GM21381 (cell line): ENCODE measurements around the gene MRS2.
"Not testable (repeated sequence)": the region's sequence is repeated elsewhere in the genome, so short reads cannot be mapped to it uniquely, and the experiment has no call there.

Experiments used
- ATAC-seq: cut with Tn5 transposase; IDR thresholded peaks from one replicate; pipeline ENCODE4 v1.9.1; 2021; ENCODE audit warnings: mild to moderate bottlenecking, moderate library complexity; ENCODE audit not compliant: unreplicated experiment

Gene MRS2

DNA sequence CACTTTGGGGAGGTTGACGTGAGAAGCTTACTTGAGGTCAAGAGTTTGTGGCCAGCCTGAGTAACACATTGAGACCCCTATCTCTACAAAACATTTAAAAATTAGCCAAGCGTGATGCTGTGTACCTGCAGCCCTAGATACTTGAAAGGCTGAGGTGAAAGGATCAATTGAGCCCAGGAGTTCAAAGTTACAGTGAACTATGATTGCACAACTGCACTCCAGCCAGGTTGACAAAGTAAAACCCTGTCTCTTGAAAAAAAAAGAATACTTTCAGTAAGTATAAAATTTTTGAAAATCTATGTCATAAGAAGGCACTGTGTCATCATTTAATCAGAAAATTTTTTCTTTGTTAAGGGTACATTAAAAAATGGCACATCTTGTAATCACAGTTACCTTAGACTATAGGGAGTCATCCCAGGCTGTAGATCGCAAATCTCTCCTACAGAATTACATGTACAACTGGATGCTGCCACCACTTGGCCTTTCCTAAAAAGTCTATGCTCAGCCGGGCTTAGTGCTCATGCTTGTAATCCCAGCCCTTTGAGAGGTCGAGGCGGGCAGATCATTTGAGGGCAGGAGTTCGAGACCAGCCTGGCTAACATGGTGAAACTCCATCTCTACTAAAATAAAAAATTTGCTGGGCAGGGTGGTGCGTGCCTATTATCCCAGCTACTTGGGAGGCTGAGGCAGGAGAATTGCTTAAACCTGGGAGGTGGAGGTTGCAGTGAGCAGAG is 17.0 kb upstream of the MRS2 start:
- peak; percentile 53 for ATAC-seq

DNA sequence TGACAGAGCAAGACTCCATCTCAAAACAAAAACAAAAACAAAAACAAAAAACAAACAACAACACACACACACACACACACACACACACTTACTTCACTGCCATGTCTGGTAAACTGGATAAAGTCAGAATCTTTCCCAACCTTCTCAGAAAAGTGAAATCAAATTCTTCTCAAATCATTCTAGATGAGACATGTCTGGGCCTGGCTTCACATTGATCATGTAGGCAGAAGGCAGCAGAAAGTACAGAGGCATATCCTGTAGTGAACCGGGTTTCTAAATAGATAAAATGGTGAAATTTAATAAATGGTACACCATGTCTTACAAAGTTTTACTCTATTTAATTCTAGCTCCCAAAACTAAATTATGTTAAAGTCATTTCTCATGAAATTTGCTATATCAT is 14.9 kb upstream of the MRS2 start:
- no peak for ATAC-seq

DNA sequence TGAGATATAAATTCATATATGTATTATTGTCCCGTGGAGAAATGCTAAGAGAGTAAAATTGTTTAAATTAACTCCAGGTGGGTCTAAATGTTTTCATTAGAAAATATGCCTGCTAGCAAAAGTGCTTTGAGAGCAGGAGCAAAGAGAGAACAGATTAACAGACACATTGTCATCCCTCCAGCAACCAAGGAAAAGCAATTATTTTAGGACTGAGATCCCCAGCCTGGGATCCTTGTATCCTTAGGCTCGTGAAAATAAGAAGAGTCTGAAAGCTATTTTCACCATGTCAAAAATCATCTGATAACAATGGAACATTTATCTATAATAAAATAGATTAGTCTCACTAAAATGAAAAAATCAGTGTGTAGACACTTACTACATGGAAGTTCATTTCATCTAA is 11.5 kb upstream of the MRS2 start:
- ATAC-seq: no peak

DNA sequence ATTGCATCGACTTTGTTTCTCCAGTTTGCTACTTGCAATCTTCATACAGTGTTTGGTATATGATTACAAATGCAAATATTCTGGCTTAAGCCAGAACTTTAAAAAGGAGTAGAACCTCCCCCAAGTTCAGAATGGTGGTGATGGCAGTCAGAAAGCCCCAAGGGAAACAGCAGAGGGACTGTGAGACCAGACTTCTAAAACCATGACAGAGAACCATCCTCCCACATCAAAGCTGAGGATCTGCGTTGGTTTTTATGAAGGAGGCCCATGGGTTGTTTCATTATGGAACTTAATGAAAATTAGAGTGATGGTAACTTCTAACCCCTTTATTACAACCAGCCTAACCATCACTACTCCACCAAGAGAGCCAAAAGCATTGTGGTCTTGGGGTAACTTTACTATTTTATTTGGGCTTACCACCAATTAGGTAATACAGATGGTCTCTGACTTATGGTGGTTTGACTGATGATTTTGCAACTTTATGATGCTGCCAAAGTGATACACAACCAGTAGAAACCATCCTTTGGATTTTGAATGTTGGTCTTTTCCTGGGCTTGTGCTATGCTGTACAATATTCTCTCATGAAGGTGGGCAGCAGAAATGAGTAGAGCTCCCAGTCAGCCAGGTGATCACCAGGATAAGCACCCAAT is 10.9 kb upstream of the MRS2 start:
- ATAC-seq: peak; percentile 88

DNA sequence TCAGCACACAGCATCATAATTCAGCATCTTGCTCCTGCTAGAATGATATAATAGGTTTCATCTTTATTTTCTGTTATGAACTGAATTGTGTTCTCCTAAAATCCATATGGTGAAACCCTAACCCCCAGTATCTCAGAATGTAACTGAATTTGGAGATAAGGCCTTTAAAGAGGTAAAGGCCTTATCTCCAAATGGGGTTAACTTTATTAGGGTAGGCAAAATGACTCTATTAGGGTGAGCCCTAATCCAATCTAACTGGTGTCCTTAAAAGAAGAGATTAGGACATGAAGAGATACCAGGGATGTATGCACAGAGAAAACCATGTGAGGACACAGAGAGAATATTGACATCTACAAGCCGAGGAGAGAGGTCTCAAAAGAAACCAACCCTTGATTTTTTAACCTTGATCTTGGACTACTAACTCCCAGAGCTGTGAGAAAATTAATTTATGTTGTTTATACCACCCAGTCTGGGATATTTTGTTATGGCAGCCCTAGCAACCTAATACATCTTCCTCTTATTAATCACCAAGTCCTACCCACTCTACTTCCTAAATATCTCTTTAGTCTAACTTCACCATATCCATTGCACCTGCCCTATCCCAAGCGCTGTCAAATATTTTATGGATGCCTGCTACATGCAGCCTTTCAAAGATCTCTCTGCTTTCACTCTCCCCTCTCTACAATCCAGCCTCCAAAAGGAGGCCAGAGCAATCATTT is 8.5 kb upstream of the MRS2 start:
- ATAC-seq: no peak

DNA sequence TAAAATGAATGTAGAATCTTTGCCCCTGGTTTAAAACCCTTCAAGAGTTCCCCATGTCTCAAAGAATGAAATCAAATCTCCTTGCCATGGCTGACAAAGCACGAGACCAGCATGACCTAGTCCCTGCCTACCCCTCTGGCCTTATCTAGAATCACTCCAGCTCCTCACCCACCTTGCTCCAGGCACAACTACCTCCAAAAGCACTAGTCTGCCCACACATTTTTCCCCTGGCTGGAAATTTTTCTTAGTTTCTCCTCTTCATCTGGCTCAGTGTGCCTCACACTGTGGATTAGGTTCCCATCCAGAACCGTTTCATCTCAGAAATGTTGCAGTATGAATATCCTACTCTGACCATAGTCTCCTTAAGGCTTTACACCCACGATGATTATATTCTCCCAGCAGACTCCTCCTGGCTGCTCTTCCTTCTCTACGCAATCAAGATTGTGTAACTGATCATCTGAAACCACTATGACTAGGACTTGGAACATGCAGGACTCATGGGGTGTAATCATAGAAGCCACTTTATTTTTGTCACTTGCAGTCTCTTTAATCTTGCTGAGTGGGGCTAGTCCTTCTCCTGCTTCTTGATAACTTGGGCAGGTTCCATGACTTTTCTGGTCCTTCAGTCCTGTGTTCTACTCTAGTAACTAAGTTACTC is 7.8 kb upstream of the MRS2 start:
- ATAC-seq: no peak

DNA sequence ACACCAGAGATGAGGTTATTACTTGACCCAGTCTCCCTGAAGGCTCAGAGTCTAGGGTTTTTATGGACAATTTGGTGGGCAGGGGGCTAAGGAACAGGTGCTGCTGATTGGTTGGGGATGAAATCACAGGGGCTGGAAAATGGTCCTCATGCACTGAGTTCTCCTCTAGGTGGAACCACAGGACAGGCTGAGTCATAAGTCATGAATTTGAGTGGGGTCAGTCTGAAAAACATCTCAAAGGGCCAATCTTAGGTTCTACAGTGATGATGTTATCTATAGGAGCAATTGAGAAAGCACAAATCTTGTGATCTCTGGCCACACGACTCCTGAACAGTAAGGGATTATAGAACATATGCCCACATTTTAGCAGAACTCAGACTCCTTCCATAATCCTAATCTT is 5.9 kb upstream of the MRS2 start:
- no peak for ATAC-seq

DNA sequence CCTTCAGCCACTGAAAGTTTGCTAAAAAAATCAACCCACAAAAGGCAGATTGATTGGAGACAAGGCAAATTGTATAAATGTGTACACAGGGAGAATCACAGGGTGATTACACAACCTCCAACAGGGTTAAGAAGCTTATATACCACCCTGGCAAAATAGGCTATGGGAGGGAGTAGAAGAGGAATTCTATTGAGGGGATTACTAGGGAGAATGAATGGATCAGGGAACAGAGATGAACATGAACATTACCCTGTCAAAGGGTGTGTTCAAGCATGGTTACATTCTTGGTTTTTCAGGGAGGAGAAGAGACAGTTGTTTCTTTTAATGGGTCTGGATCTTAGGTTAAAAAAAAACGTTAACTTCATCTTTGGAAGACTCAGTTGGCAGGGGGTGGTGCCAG is 5.1 kb upstream of the MRS2 start:
- ATAC-seq: no peak

DNA sequence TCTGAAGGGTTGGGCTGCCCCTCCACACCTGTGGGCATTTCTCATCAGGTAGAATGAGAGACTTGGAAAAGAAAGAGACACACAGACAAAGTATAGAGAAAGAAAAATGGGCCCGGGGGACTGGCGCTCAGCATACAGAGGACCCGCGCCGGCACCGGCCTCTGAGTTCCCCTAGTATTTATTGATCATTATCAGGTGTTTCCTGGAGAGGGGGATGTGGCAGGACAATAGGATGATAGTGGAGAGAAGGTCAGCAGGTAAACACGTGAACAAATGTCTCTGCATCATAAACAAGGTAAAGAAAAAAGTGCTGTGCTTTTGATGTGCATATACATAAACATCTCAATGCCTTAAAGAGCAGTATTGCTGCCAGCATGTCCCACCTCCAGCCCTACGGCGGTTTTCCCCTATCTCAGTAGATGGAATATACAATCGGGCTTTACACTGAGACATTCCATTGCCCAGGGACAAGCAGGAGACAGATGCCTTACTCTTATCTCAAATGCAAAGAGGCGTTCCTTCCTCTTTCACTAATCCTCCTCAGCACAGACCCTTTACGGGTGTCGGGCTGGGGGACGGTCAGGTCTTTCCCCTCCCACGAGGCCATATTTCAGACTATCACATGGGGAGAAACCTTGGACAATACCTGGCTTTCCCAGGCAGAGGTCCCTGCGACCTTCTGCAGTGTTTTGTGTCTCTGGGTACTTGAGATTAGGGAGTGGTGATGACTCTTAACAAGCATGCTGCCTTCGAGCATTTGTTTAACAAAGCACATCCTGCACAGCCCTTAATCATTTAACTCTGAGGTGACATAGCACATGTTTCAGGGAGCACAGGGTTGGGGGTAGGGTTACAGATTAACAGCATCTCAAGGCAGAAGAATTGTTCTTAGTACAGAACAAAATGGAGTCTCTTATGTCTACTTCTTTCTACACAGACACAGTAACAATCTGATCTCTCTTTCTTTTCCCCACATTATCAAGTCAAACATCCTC is 2.4 kb upstream of the MRS2 start:
- ATAC-seq: not testable (repeated sequence)

DNA sequence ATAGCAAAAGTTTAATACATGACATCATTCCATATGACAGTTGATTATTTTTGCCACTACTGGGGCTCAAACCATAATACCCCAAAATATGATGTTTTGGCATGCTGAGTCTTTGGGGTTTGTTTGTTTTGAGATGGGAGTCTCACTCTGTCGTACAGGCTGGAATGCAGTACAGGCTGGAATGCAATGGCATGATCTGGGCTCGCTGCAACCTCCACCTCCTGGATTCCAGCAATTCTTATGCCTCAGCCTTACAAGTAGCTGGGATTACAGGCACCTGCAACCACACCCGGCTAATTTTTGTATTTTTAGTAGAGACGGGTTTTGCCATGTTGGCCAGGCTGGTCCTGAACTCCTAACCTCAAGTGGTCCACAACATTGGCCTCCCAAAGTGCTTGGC is 1.3 kb upstream of the MRS2 start:
- ATAC-seq: no peak

DNA sequence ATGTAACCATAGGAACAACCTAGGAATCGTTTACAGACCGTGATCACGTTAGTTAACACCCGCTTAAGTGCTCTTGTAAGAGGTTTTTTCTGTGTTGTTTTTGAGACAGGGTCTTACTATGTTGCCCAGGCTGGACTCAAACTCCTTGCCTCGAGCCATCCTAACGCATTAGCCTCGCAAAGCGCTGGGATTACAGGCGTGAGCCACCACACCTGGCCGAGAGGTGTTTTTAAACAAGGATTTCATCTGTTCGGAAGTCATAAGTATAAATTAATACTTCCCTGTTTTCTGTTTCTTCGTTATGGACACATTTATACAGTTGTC is 727 bp downstream of the MRS2 start:
- ATAC-seq: no peak

DNA sequence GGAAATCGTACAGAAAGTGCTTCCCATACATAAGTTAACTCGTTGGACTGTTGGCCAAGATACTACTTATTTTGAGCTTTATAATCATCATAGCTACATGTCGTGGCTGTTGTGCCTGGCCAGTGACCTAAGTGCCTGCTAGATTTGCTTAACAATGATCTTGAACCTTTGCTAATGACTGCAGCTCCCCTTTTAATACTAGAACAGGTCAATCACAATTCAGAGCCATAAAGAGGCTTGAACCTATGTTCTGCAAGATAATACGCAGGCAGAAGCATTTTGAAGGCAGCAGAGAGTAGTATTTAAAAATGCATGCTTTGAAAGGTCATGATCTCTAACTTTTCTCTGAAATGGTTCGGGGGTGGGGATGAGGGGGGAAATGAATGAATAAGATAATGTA is 2.5 kb downstream of the MRS2 start:
- no peak for ATAC-seq

DNA sequence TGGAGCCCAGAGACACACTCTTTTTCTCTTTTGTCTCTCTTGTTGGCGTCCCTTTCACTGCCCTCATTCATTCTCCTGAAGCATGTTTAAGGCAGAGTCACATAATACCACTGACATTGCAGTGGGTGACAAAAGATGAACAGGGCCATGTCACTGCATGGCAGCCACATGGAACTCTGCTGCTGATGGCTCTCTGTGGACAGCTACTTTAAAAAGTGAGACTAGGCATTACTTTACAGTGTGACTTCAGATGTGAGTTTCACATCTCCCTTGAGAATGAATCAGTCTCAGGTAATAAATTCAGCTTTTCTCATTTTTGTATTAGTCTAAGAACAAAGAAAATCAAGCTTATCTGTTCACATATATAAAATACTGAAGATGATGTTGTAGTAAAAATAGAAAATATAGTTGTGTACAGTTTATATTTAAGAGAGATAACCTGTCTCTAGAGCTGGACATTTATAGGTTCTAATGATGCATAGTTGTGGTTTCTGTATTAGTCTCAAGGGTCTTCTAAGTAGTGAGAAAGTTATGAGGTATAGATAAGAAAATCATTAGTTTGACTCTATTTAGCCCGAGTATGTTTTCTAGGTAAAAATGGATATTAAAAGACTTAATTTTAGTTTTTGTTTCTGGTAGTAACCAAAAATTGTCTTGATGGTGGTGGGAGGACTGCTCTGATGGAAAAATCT is 6.1 kb downstream of the MRS2 start:
- peak; percentile 89 for ATAC-seq

DNA sequence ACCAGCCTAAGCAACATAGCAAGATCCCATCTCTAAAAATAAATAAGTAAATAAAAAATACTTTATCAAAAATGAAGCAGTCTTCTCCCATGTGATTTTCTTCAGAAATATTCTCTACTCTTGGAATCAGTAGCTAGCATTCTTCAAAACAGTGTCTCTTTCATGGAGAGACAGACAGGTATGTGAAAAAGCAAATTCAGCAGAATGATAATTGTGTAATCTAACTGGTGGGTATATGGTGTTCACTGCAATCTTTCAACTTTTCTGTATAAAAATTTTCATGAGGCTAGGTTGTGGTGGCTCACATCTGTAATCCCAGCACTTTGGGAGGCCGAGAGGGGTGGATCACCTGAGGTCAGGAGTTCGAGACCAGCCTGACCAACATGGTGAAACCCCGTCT is 7.9 kb downstream of the MRS2 start:
- ATAC-seq: no peak

DNA sequence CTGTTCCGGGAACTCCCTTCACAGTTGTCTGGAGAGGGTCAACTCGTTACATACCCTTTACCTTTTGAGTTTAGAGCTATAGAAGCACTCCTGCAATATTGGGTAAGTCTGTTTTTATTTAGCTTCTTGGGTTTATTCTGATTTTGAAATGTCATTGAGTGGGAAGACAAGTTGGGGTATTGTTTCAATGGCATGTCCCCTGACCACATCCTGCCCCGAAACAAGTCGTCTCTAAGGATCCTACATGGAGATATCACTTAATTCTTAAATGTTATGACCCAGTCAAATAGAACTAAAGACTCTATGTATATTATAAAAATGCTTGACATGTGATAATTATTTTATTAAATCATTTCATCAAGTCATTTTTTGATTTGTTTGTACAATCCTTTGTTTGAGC is 9.6 kb downstream of the MRS2 start:
- no peak for ATAC-seq

DNA sequence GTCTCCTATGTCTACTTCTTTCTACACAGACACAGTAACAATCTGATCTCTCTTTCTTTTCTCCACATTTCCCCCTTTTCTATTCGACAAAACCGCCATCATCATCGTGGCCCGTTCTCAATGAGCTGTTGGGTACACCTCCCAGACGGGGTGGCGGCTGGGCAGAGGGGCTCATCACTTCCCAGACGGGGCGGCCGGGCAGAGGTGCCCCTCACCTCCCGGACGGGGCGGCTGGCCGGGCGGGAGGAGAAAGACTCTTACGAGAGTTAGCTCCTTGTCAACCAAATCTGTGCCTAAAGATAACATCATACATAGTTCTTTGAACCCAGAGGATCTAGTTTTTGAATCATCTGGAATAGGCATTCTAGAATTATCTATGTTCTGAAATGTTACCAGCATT is 11.8 kb downstream of the MRS2 start:
- not testable (repeated sequence) for ATAC-seq

DNA sequence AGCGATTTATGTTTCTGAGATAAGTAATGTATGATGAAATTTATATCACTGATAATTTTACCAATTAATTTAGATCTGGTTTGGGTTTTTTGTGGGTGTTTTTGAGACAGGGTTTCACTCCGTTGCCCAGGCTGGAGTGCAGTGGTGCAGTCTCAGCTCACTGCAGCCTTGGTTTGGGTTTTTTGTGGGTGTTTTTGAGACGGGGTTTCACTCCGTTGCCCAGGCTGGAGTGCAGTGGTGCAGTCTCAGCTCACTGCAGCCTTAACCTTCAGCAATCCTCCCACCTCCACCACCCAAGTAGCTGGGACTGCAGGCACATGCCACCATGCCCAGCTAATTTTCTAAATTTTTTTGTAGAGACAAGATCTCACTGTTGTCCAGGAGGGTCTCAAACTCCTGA is 13.0 kb downstream of the MRS2 start:
- peak; percentile 70 for ATAC-seq

DNA sequence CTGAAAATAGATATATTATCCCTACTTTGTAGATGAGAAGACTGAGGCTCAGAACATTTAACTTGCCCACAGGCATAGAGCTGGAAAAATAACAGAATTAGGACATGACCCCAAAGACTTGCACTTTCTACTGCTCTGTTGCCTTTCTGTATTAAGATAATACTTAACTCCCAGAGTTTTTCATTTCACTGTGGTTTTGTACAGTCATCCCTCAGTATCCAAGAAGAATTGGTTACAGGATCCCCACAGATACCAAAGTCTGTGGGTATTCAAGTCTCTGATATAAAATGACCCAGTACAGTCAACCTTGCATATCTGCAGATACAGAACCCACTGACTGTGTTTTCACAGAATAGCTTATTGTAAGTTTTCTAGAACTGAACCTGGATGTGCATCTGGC is 16.8 kb downstream of the MRS2 start:
- no peak for ATAC-seq

DNA sequence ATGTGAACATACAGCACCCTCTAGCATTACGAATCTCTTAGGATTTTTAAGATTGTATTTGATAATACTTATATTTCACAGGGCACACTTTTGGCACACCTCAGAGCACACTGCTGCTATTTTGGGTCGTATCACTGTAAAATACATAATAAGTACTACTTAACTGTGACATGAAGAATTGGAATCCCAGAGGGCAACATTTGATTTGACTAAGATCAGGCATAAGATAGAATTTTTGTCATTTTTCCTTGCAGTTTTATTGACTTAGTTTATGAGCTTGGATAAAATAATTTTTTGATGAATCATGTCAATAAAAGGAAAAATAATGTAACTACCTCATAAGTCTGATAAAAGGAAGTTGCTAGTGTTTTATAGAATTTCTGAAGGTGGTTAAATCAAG is 22.4 kb downstream of the MRS2 start:
- ATAC-seq: no peak
